Thyroid gland (tissue), 4 donors: ENCODE data around the gene ORAI2.
"Not testable (repeated sequence)": the region's sequence is repeated elsewhere in the genome, so short reads cannot be mapped to it uniquely, and the experiment has no call there.

Experiments used
- CTCF ChIP-seq, 6 experiments: fragments of 200-600 bp in 3 of 6; fragments of 450-650 bp in 3 of 6; sonication (generic) in 3 of 6; IDR thresholded peaks; one replicate each; pipeline ENCODE4 v1.5.1; 2016 to 2019; ENCODE audit warnings: antibody characterized with exemption in 6 of 6, mild to moderate bottlenecking in 2 of 6, inconsistent platforms in 1 of 6, moderate library complexity in 1 of 6
- POLR2A ChIP-seq, 2 donors: fragments of 450-650 bp; IDR thresholded peaks; one replicate each; pipeline ENCODE4 v1.6.1; 2017; ENCODE audit warnings: antibody characterized with exemption in 2 of 2, mild to moderate bottlenecking in 2 of 2, moderate library complexity in 1 of 2

GRCh38 chr7:102503141-102503540 lies 69.8 kb downstream of the ORAI2 start:
- TF ChIP-seq CTCF, POLR2A (IDR thresholded peaks at IDR 0.05): not testable (repeated sequence)
